ENCODE measurements around the gene MGST2.

The MGST2 gene

GRCh38 chr4:139749835-139750498 lies 84.3 kb downstream of the MGST2 start:
- H3K36me3 Mint-ChIP-seq (ENCODE audit: insufficient read depth): no peaks in the 10 kb centered on the region
- no peak for DNase-seq

GRCh38 chr4:139753686-139754085 lies 88.1 kb downstream of the MGST2 start:
- Mint-ChIP-seq H3K36me3 (ENCODE audit: insufficient read depth) (no peaks in the 10 kb centered on the region), H3K4me3 (no peak overlapping the region), H3K27ac (no peak overlapping the region), H3K4me1 (ENCODE audit: low read depth in 2 of 2) (no peaks in the 10 kb centered on the region), H3K9me3 (peaks cover 0 to 3% of the 10 kb centered on the region in 2 donors), H3K27me3 (peaks cover 3 to 20% of the 10 kb centered on the region in 2 donors)
- ATAC-seq (replicated peaks) (no peak), DNase-seq (no peak)

More at GRCh38 chr4:139749835-139750498, 84.3 kb downstream of the MGST2 start:
- peaks cover 5 to 12% of the 10 kb centered on the region in 2 donors for H3K27me3 Mint-ChIP-seq
- H3K9me3 Mint-ChIP-seq: no peaks in the 10 kb centered on the region
- no peak for ATAC-seq (replicated peaks)
- H3K4me3 Mint-ChIP-seq: no peak overlapping the region
- H3K27ac Mint-ChIP-seq: no peak overlapping the region
- no peaks in the 10 kb centered on the region for H3K4me1 Mint-ChIP-seq (ENCODE audit: low read depth in 2 of 2)

Data from effector memory CD8-positive, alpha-beta T cell (primary cell).